H1 (cell line): ENCODE data around the gene ZNRF3. TPM values are rescaled to one million over a fixed set of nuclear protein-coding genes. Genes with fewer than 3 reads are reported as not detected.

Experiments used
- CEBPB ChIP-seq: IDR thresholded peaks from 2 replicates; pipeline ENCODE4 v1.6.1; 2012; ENCODE audit warnings: low read depth, low read length
- EGR1 ChIP-seq: IDR thresholded peaks from 2 replicates; pipeline ENCODE4 v1.6.1; 2011; ENCODE audit warnings: low read depth, low read length, borderline replicate concordance
- KDM4A ChIP-seq: IDR thresholded peaks from one replicate; pipeline ENCODE4 v1.7.1; 2012; ENCODE audit warnings: low read depth, mild to moderate bottlenecking, moderate library complexity, low read length, inconsistent platforms; ENCODE audit not compliant: severe bottlenecking
- SP4 ChIP-seq: IDR thresholded peaks from 2 replicates; pipeline ENCODE4 v1.6.1; 2012; ENCODE audit warnings: low read length, inconsistent platforms
- TAF7 ChIP-seq: optimal IDR thresholded peaks from 2 replicates; pipeline ENCODE3; 2011; ENCODE audit warnings: low read depth, mild to moderate bottlenecking, inconsistent platforms, low read length, moderate library complexity, borderline replicate concordance
- TBP ChIP-seq: IDR thresholded peaks from 2 replicates; pipeline ENCODE4 v1.6.1; 2011; ENCODE audit warnings: low read depth, low read length, improper control_type of control experiment
- polyA plus RNA-seq, 7 experiments: library from polyadenylated mRNA; depleted of rRNA in 3 of 7; stranded (reverse) in 5 of 7; unstranded in 2 of 7; fragments of >200 nt in 5 of 7; fragments of 200-250 nt in 2 of 7; gene quantifications; 1 replicate in 5 of 7; 2 replicates in 1 of 7; 4 replicates in 1 of 7; pipeline versions ENCODE4 v1.2.1 to v1.2.3, GENCODE V29; 2011 to 2013; ENCODE audit warnings: missing spikeins in 2 of 7, mixed read lengths in 2 of 7
- total RNA-seq: library from RNA; stranded (reverse); fragmentation: NEBNext Ultra II Directional; extraction: Animal tissue kit (Norgen Biotek cat#: 25700); gene quantifications from 2 replicates; pipeline ENCODE4 v1.2.1, GENCODE V29; 2021

The ZNRF3 gene
- total and polyA plus RNA-seq, 2 of the 8 experiments (the other 6 are each of a cell fraction or from before 2014, with no cell fraction given): 14.1 to 21.7 TPM

GRCh38 chr22:29056472-29056871 lies 173.1 kb downstream of the ZNRF3 start (continued):
- TF ChIP-seq EGR1: no peak
- TF ChIP-seq CEBPB: no peak
- TF ChIP-seq TAF7: no peak
- TF ChIP-seq SP4: no peak
- TF ChIP-seq TBP: no peak
- TF ChIP-seq KDM4A: no peak
